ENCODE measurements around the gene UBALD2. TPM values are rescaled to one million over a fixed set of nuclear protein-coding genes. Genes with fewer than 3 reads are reported as not detected.

Gene UBALD2
- total RNA-seq: 6.7 TPM

GRCh38 chr17:76264755-76265623 lies at the start of gene UBALD2:
Gene UBALD2, plus strand, starts transcription at chr17:76265348. Its CDS starts 158 bp downstream, at chr17:76265506.

GRCh38 chr17:76240461-76241203 lies 24.5 kb upstream of the UBALD2 start, which contains the start of gene RNF157:
Gene RNF157, minus strand, starts transcription at chr17:76240493. Its CDS starts 253 bp downstream, at chr17:76240240.

GRCh38 chr17:76307966-76308338 lies 42.8 kb downstream of the UBALD2 start, which contains the start of gene QRICH2:
Gene QRICH2, minus strand, starts transcription at chr17:76308276. Its CDS starts 278 bp downstream, at chr17:76307998.

Small RNA genes within 50 kb of the gene (small RNA-seq; reads per million reads assigned to genes)
- gene RF00019: not detected

Other genes with a start within 250 kb of the UBALD2 start
- gene EVPL, start 238.0 kb upstream of the UBALD2 start, total RNA-seq: under 0.01 TPM
- 19.8 TPM for gene SRP68, start 192.8 kb upstream of the UBALD2 start, total RNA-seq
- not detected for gene GALR2, start 190.6 kb upstream of the UBALD2 start, total RNA-seq
- not detected for gene ZACN, start 186.2 kb upstream of the UBALD2 start, total RNA-seq
- gene EXOC7, start 161.6 kb upstream of the UBALD2 start, total RNA-seq: 105 TPM
- 21.7 TPM for gene FOXJ1, start 124.1 kb upstream of the UBALD2 start, total RNA-seq
- 42.2 TPM for gene RNF157, start 24.9 kb upstream of the UBALD2 start, total RNA-seq
- 7.8 TPM for gene QRICH2, start 42.9 kb downstream of the UBALD2 start, total RNA-seq
- gene PRPSAP1, start 88.6 kb downstream of the UBALD2 start, total RNA-seq: 68.3 TPM
- gene SPHK1, start 119.3 kb downstream of the UBALD2 start, total RNA-seq: 1.4 TPM
- 49.6 TPM for gene UBE2O, start 187.8 kb downstream of the UBALD2 start, total RNA-seq
- gene AANAT, start 202.3 kb downstream of the UBALD2 start, total RNA-seq: not detected
- gene RHBDF2, start 236.1 kb downstream of the UBALD2 start, total RNA-seq: 3.2 TPM